ENCODE data around the gene REPS2.
"Not testable (repeated sequence)": the region's sequence is repeated elsewhere in the genome, so short reads cannot be mapped to it uniquely, and the experiment has no call there.

Gene REPS2

GRCh38 chrX:16963216-16963615 is 16.8 kb downstream of the REPS2 start:
- no peak for DNase-seq (ENCODE audit: low read depth in 3 of 3)

GRCh38 chrX:16964976-16965375 is 18.5 kb downstream of the REPS2 start:
- DNase-seq (ENCODE audit: low read depth in 3 of 3) = not testable (repeated sequence)

- no peak for DNase-seq (ENCODE audit: low read depth in 3 of 3)
These were observed 20.4 kb downstream of the REPS2 start for GRCh38 chrX:16966752-16967448.

GRCh38 chrX:16968753-16969152 is 22.3 kb downstream of the REPS2 start:
- not testable (repeated sequence) for DNase-seq (ENCODE audit: low read depth in 3 of 3)

- no peak for DNase-seq (ENCODE audit: low read depth in 3 of 3)
These were observed 24.5 kb downstream of the REPS2 start for GRCh38 chrX:16970977-16971376.

- DNase-seq (ENCODE audit: low read depth in 3 of 3) = no peak
These were observed 25.2 kb downstream of the REPS2 start for GRCh38 chrX:16971694-16972093.

- DNase-seq (ENCODE audit: low read depth in 3 of 3) = no peak
These were observed 28.8 kb downstream of the REPS2 start for GRCh38 chrX:16975233-16975632.

- no peak for DNase-seq (ENCODE audit: low read depth in 3 of 3)
These were observed 31.3 kb downstream of the REPS2 start for GRCh38 chrX:16977771-16978170.

- DNase-seq (ENCODE audit: low read depth in 3 of 3) = no peak
These were observed 31.9 kb downstream of the REPS2 start for GRCh38 chrX:16978193-16978984.

GRCh38 chrX:16979226-16979625 is 32.8 kb downstream of the REPS2 start:
- DNase-seq (ENCODE audit: low read depth in 3 of 3) = no peak

GRCh38 chrX:16981209-16981608 is 34.8 kb downstream of the REPS2 start:
- no peak for DNase-seq (ENCODE audit: low read depth in 3 of 3)

GRCh38 chrX:16981980-16982379 is 35.5 kb downstream of the REPS2 start:
- no peak for DNase-seq (ENCODE audit: low read depth in 3 of 3)

- no peak for DNase-seq (ENCODE audit: low read depth in 3 of 3)
These were observed 36.6 kb downstream of the REPS2 start for GRCh38 chrX:16983051-16983450.

- no peak for DNase-seq (ENCODE audit: low read depth in 3 of 3)
These were observed 38.8 kb downstream of the REPS2 start for GRCh38 chrX:16985286-16985685.

- no peak for DNase-seq (ENCODE audit: low read depth in 3 of 3)
These were observed 39.7 kb downstream of the REPS2 start for GRCh38 chrX:16986169-16986568.

GRCh38 chrX:16989750-16990149 is 43.3 kb downstream of the REPS2 start:
- DNase-seq (ENCODE audit: low read depth in 3 of 3) = no peak

GRCh38 chrX:16990839-16991238 is 44.4 kb downstream of the REPS2 start:
- DNase-seq (ENCODE audit: low read depth in 3 of 3) = no peak

GRCh38 chrX:16992445-16992844 is 46.0 kb downstream of the REPS2 start:
- no peak for DNase-seq (ENCODE audit: low read depth in 3 of 3)

- DNase-seq (ENCODE audit: low read depth in 3 of 3) = no peak
These were observed 46.5 kb downstream of the REPS2 start for GRCh38 chrX:16992951-16993350.

- no peak for DNase-seq (ENCODE audit: low read depth in 3 of 3)
These were observed 47.4 kb downstream of the REPS2 start for GRCh38 chrX:16993791-16994318.

GRCh38 chrX:16994736-16995135 is 48.3 kb downstream of the REPS2 start:
- DNase-seq (ENCODE audit: low read depth in 3 of 3) = no peak

GRCh38 chrX:16997313-16997712 is 50.9 kb downstream of the REPS2 start:
- DNase-seq (ENCODE audit: low read depth in 3 of 3) = no peak

- DNase-seq (ENCODE audit: low read depth in 3 of 3) = no peak
These were observed 52.8 kb downstream of the REPS2 start for GRCh38 chrX:16999275-16999674.

All from stimulated activated CD4-positive, alpha-beta T cell treated with anti-CD3 and anti-CD28 coated beads, TNF-alpha, amount 100 ng/mL, for 24 hours (primary cell).